HepG2 (cell line): ENCODE data around the gene ZSCAN2. TPM values are rescaled to one million over a fixed set of nuclear protein-coding genes. Genes with fewer than 3 reads are reported as not detected.
A peak's percentile ranks its signal among the peaks of the same experiment; 100 is the strongest.

Experiments used
- GPN1 ChIP-seq: sonication (generic); formaldehyde crosslinking; IDR thresholded peaks from 2 replicates; pipeline ENCODE4 v1.5.1; 2020; ENCODE audit warnings: missing genetic modification reagents, borderline replicate concordance
- HOXA3 ChIP-seq: sonication (generic); formaldehyde crosslinking; IDR thresholded peaks from 2 replicates; pipeline ENCODE4 v1.5.0; 2020; ENCODE audit warnings: missing genetic modification reagents
- KMT2B ChIP-seq: IDR thresholded peaks from 2 replicates; pipeline ENCODE4 v1.6.1; 2016; ENCODE audit warnings: missing genetic modification reagents, missing compliant biosample characterization
- MAZ ChIP-seq, 2 experiments: sonication (generic) in 1 of 2; formaldehyde crosslinking in 1 of 2; IDR thresholded peaks; 2 replicates each; pipeline versions ENCODE4 v1.5.0 to v1.6.1; 2012 to 2020; ENCODE audit warnings: low read depth in 2 of 2, mild to moderate bottlenecking in 2 of 2, borderline replicate concordance in 1 of 2, improper control_type of control experiment in 1 of 2, low read length in 1 of 2, missing genetic modification reagents in 1 of 2, moderate library complexity in 1 of 2
- NFKBIZ ChIP-seq: IDR thresholded peaks from 2 replicates; pipeline ENCODE4 v1.6.1; 2018; ENCODE audit warnings: missing genetic modification reagents, missing compliant biosample characterization
- SETDB1 ChIP-seq: sonication (generic); formaldehyde crosslinking; IDR thresholded peaks from 2 replicates; pipeline ENCODE4 v1.5.1; 2020; ENCODE audit warnings: missing genetic modification reagents, mild to moderate bottlenecking, borderline replicate concordance
- SIX1 ChIP-seq: sonication (generic); formaldehyde crosslinking; IDR thresholded peaks from 2 replicates; pipeline ENCODE4 v1.4.0; 2020; ENCODE audit warnings: missing genetic modification reagents, borderline replicate concordance
- ZNF333 ChIP-seq: sonication (generic); formaldehyde crosslinking; IDR thresholded peaks from 2 replicates; pipeline ENCODE4 v1.4.0; 2020; ENCODE audit warnings: mild to moderate bottlenecking, missing genetic modification reagents, borderline replicate concordance
- ZNF678 ChIP-seq: sonication (generic); formaldehyde crosslinking; IDR thresholded peaks from 2 replicates; pipeline ENCODE4 v1.4.0; 2020; ENCODE audit warnings: mild to moderate bottlenecking, missing genetic modification reagents
- ZNF747 ChIP-seq: sonication (generic); formaldehyde crosslinking; IDR thresholded peaks from 2 replicates; pipeline ENCODE4 v1.8.1; 2023; ENCODE audit warnings: missing genetic modification reagents, mild to moderate bottlenecking, borderline replicate concordance
- polyA plus RNA-seq, 8 experiments: library from polyadenylated mRNA; depleted of rRNA in 3 of 8; stranded (reverse) in 7 of 8; unstranded in 1 of 8; fragments of >200 nt; fragmentation: Illumina TruSeq in 4 of 8; extraction: Trizol in 4 of 8; gene quantifications; 2 replicates each; pipeline versions ENCODE4 v1.2.1 to v1.2.3, GENCODE V29; 2011 to 2016; ENCODE audit warnings: low read depth in 4 of 8, missing spikeins in 1 of 8, mixed read lengths in 1 of 8; ENCODE audit not compliant: insufficient read depth in 1 of 8
- total RNA-seq, 5 experiments: library from RNA; depleted of rRNA; stranded (reverse); fragments of >200 nt; fragmentation: Illumina TruSeq; extraction: Trizol; gene quantifications; 2 replicates each; pipeline ENCODE4 v1.2.3, GENCODE V29; 2016; ENCODE audit warnings: low read depth in 1 of 5
- TF ChIP-seq, protein P1 (sequence below): sonication (generic); formaldehyde crosslinking; IDR thresholded peaks from 2 replicates; pipeline ENCODE4 v1.5.0; 2020; ENCODE audit warnings: mild to moderate bottlenecking, missing genetic modification reagents
- TF ChIP-seq, protein P2 (sequence below): IDR thresholded peaks from 2 replicates; pipeline ENCODE4 v1.6.1; 2016; ENCODE audit warnings: missing compliant biosample characterization, missing genetic modification reagents, borderline replicate concordance
- TF ChIP-seq, protein P3 (sequence below): sonication (generic); formaldehyde crosslinking; IDR thresholded peaks from 2 replicates; pipeline ENCODE4 v1.9.0; 2021; ENCODE audit warnings: missing genetic modification reagents, mild to moderate bottlenecking, borderline replicate concordance
- TF ChIP-seq, protein P4 (sequence below): sonication (generic); formaldehyde crosslinking; IDR thresholded peaks from 2 replicates; pipeline ENCODE4 v1.5.0; 2020; ENCODE audit warnings: missing genetic modification reagents, mild to moderate bottlenecking, borderline replicate concordance
- TF ChIP-seq, protein P5 (sequence below), 2 experiments: sonication (generic) in 1 of 2; formaldehyde crosslinking in 1 of 2; IDR thresholded peaks; 2 replicates each; pipeline versions ENCODE4 v1.4.0 to v1.6.1; 2018 to 2020; ENCODE audit warnings: missing genetic modification reagents in 2 of 2, borderline replicate concordance in 1 of 2, low read depth in 1 of 2, mild to moderate bottlenecking in 1 of 2, missing biosample characterization in 1 of 2
- TF ChIP-seq, protein P6 (sequence below): sonication (generic); formaldehyde crosslinking; IDR thresholded peaks from 2 replicates; pipeline ENCODE4 v1.5.1; 2020; ENCODE audit warnings: mild to moderate bottlenecking, moderate library complexity, missing genetic modification reagents

Gene ZSCAN2
- total and polyA plus RNA-seq, 2 of the 13 experiments (the other 11 are each of a cell fraction or from before 2014, with no cell fraction given) = 11.4 to 21.5 TPM

DNA sequence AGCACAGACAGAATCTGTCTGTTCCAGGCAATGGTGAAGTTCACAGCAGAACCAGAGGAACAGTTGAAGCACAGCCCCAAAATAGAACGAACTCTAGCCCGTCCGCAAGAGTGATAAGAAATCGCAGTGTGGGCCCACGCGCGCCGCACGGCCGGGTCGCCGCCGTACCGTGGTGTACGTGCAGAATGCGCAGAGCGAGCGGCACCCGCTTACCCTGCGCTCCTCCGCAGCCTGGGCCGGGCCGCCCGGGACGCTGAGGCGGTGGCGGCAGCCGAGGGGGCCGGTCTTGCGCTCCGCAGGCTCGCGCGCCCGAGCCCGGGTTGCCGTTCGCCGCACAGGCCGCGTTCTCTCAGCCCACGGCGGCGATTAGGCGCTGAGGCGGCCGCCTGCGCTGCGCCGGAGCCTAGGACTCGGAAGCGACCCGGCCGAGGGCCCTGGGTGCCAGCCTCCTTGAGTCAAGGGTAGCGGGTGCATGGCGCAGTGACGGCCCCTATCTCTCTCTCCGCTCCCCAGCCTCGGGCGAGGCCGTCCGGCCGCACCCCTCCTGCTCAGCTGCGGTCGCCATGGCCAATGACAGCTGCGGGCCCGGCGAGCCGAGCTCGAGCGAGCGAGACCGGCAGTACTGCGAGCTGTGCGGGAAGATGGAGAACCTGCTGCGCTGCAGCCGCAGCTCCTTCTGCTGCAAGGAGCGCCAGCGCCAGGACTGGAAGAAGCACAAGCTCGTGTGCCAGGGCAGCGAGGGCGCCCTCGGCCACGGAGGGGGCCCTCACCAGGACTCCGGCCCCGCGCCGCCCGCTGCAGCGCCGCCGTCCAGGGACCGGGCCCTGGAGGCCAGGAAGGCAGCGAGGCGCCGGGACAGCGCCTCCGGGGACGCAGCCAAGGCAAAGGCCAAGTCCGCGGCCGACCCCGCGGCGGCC, 32.8 kb downstream of the ZSCAN2 start (continued):
- TF ChIP-seq, protein P1, sequence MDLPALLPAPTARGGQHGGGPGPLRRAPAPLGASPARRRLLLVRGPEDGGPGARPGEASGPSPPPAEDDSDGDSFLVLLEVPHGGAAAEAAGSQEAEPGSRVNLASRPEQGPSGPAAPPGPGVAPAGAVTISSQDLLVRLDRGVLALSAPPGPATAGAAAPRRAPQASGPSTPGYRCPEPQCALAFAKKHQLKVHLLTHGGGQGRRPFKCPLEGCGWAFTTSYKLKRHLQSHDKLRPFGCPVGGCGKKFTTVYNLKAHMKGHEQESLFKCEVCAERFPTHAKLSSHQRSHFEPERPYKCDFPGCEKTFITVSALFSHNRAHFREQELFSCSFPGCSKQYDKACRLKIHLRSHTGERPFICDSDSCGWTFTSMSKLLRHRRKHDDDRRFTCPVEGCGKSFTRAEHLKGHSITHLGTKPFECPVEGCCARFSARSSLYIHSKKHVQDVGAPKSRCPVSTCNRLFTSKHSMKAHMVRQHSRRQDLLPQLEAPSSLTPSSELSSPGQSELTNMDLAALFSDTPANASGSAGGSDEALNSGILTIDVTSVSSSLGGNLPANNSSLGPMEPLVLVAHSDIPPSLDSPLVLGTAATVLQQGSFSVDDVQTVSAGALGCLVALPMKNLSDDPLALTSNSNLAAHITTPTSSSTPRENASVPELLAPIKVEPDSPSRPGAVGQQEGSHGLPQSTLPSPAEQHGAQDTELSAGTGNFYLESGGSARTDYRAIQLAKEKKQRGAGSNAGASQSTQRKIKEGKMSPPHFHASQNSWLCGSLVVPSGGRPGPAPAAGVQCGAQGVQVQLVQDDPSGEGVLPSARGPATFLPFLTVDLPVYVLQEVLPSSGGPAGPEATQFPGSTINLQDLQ = no peak
- TF ChIP-seq, protein P2, sequence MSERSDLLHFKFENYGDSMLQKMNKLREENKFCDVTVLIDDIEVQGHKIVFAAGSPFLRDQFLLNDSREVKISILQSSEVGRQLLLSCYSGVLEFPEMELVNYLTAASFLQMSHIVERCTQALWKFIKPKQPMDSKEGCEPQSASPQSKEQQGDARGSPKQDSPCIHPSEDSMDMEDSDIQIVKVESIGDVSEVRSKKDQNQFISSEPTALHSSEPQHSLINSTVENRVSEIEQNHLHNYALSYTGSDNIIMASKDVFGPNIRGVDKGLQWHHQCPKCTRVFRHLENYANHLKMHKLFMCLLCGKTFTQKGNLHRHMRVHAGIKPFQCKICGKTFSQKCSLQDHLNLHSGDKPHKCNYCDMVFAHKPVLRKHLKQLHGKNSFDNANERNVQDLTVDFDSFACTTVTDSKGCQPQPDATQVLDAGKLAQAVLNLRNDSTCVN (CRISPR knock-in tag) = no peak
- no peak for TF ChIP-seq KMT2B
- no peak for TF ChIP-seq SETDB1 (CRISPR knock-in tag)
- TF ChIP-seq GPN1 = no peak
- no peak for TF ChIP-seq SIX1 (CRISPR knock-in tag)
- TF ChIP-seq ZNF678 (CRISPR knock-in tag) = 0 out of 2 replicates have a peak, but pooled peaks have one; percentile 12
- TF ChIP-seq, protein P3, sequence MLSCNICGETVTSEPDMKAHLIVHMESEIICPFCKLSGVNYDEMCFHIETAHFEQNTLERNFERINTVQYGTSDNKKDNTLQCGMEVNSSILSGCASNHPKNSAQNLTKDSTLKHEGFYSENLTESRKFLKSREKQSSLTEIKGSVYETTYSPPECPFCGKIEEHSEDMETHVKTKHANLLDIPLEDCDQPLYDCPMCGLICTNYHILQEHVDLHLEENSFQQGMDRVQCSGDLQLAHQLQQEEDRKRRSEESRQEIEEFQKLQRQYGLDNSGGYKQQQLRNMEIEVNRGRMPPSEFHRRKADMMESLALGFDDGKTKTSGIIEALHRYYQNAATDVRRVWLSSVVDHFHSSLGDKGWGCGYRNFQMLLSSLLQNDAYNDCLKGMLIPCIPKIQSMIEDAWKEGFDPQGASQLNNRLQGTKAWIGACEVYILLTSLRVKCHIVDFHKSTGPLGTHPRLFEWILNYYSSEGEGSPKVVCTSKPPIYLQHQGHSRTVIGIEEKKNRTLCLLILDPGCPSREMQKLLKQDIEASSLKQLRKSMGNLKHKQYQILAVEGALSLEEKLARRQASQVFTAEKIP = no peak
- TF ChIP-seq HOXA3 (CRISPR knock-in tag) = peak; percentile 58
- TF ChIP-seq ZNF747 (CRISPR knock-in tag) = 0 out of 2 replicates have a peak, but pooled peaks have one; percentile 22
- TF ChIP-seq NFKBIZ = no peak
- TF ChIP-seq, protein P4, sequence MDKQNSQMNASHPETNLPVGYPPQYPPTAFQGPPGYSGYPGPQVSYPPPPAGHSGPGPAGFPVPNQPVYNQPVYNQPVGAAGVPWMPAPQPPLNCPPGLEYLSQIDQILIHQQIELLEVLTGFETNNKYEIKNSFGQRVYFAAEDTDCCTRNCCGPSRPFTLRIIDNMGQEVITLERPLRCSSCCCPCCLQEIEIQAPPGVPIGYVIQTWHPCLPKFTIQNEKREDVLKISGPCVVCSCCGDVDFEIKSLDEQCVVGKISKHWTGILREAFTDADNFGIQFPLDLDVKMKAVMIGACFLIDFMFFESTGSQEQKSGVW (CRISPR knock-in tag) = no peak
- TF ChIP-seq, protein P5, sequence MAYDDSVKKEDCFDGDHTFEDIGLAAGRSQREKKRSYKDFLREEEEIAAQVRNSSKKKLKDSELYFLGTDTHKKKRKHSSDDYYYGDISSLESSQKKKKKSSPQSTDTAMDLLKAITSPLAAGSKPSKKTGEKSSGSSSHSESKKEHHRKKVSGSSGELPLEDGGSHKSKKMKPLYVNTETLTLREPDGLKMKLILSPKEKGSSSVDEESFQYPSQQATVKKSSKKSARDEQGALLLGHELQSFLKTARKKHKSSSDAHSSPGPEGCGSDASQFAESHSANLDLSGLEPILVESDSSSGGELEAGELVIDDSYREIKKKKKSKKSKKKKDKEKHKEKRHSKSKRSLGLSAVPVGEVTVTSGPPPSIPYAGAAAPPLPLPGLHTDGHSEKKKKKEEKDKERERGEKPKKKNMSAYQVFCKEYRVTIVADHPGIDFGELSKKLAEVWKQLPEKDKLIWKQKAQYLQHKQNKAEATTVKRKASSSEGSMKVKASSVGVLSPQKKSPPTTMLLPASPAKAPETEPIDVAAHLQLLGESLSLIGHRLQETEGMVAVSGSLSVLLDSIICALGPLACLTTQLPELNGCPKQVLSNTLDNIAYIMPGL (CRISPR knock-in tag; IDR thresholded peaks at IDR 0.05; ENCODE audit: borderline replicate concordance in 1 of 2, low read depth in 1 of 2) = peak; percentile 31 to 81
- TF ChIP-seq, protein P6, sequence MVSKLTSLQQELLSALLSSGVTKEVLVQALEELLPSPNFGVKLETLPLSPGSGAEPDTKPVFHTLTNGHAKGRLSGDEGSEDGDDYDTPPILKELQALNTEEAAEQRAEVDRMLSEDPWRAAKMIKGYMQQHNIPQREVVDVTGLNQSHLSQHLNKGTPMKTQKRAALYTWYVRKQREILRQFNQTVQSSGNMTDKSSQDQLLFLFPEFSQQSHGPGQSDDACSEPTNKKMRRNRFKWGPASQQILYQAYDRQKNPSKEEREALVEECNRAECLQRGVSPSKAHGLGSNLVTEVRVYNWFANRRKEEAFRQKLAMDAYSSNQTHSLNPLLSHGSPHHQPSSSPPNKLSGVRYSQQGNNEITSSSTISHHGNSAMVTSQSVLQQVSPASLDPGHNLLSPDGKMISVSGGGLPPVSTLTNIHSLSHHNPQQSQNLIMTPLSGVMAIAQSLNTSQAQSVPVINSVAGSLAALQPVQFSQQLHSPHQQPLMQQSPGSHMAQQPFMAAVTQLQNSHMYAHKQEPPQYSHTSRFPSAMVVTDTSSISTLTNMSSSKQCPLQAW = no peak
- peak; percentile 17; the same call in 1 of the 2 replicates for TF ChIP-seq ZNF333 (CRISPR knock-in tag)
- no peak for TF ChIP-seq MAZ (IDR thresholded peaks at IDR 0.05; ENCODE audit: borderline replicate concordance, low read depth, low read length)
- TF ChIP-seq MAZ (CRISPR knock-in tag; IDR thresholded peaks at IDR 0.05; ENCODE audit: low read depth) = no peak
